ENCODE data around the gene ASNSD1. TPM values are rescaled to one million over a fixed set of nuclear protein-coding genes. Genes with fewer than 3 reads are reported as not detected.

Gene ASNSD1
- 45.0 TPM for polyA plus RNA-seq (2013, experiment 1 of 2; ENCODE audit: insufficient read length)
- polyA plus RNA-seq (2013, experiment 2 of 2; ENCODE audit: insufficient read length), result 49.7 TPM

GRCh38 chr2:189661148-189661956 lies at the start of gene ASNSD1:
Gene ASNSD1 (plus strand): TSS chr2:189661459. CDS start chr2:189666133, 4,674 bp downstream.
- peak; percentile 100 for DNase-seq

GRCh38 chr2:189613077-189613636 lies 48.1 kb upstream of the ASNSD1 start:
- peak; percentile 66 for DNase-seq

- peak; percentile 40 for DNase-seq
Observed at GRCh38 chr2:189613650-189614420, 47.4 kb upstream of the ASNSD1 start.

- DNase-seq, result no peak
Observed at GRCh38 chr2:189614585-189614984, 46.7 kb upstream of the ASNSD1 start.

- DNase-seq, result no peak
Observed at GRCh38 chr2:189618197-189618596, 43.1 kb upstream of the ASNSD1 start.

- no peak for DNase-seq
Observed at GRCh38 chr2:189621781-189622180, 39.5 kb upstream of the ASNSD1 start.

GRCh38 chr2:189623049-189623448 lies 38.2 kb upstream of the ASNSD1 start:
- DNase-seq, result no peak

- DNase-seq, result no peak
Observed at GRCh38 chr2:189624648-189625355, 36.5 kb upstream of the ASNSD1 start.

GRCh38 chr2:189625636-189626035 lies 35.6 kb upstream of the ASNSD1 start:
- DNase-seq, result no peak

- no peak for DNase-seq
Observed at GRCh38 chr2:189627789-189628188, 33.5 kb upstream of the ASNSD1 start.

- DNase-seq, result no peak
Observed at GRCh38 chr2:189628817-189629530, 32.3 kb upstream of the ASNSD1 start.

- peak; percentile 48 for DNase-seq
Observed at GRCh38 chr2:189629531-189630453, 31.5 kb upstream of the ASNSD1 start.

- DNase-seq, result no peak
Observed at GRCh38 chr2:189631849-189632248, 29.4 kb upstream of the ASNSD1 start.

GRCh38 chr2:189633392-189633811 lies 27.9 kb upstream of the ASNSD1 start:
- no peak for DNase-seq

GRCh38 chr2:189635353-189635752 lies 25.9 kb upstream of the ASNSD1 start:
- DNase-seq, result no peak

GRCh38 chr2:189638301-189639006 lies 22.8 kb upstream of the ASNSD1 start:
- DNase-seq, result no peak

GRCh38 chr2:189639007-189639609 lies 22.2 kb upstream of the ASNSD1 start:
- no peak for DNase-seq

- DNase-seq, result no peak
Observed at GRCh38 chr2:189641002-189641401, 20.3 kb upstream of the ASNSD1 start.

GRCh38 chr2:189641590-189641989 lies 19.7 kb upstream of the ASNSD1 start:
- no peak for DNase-seq

- no peak for DNase-seq
Observed at GRCh38 chr2:189646521-189646920, 14.7 kb upstream of the ASNSD1 start.

Measured in fibroblast of skin of scalp (primary cell).